ENCODE data around the gene ENC1. TPM values are rescaled to one million over a fixed set of nuclear protein-coding genes. Genes with fewer than 3 reads are reported as not detected.
A peak's percentile ranks its signal among the peaks of the same experiment; 100 is the strongest.

The ENC1 gene
- total and polyA plus RNA-seq, 2 donors from 2014 or later = 5.3 to 7.5 TPM

- H3K27me3 ChIP-seq (ENCODE audit: control insufficient read depth, insufficient read depth, low read length) = no peaks in the 10 kb centered on the region
- H3K4me1 ChIP-seq (ENCODE audit: control insufficient read depth in 2 of 3, insufficient read depth in 2 of 3, low read depth in 1 of 3, low read length in 3 of 3) = peaks cover 0 to 6% (median 0%) of the 10 kb centered on the region in 3 donors
- H3K27ac ChIP-seq (ENCODE audit: low read depth in 2 of 2, low read length in 2 of 2) = peak overlapping the region; percentile 81 to 84
- no peaks in the 10 kb centered on the region for H3K9me3 ChIP-seq (ENCODE audit: control insufficient read depth in 2 of 3, insufficient read depth in 1 of 3, low read length in 3 of 3)
- H3K36me3 ChIP-seq (ENCODE audit: control insufficient read depth in 2 of 3, insufficient read depth in 3 of 3, low read length in 3 of 3) = peaks cover 0 to 10% (median 0%) of the 10 kb centered on the region in 3 donors
- no peak for FAIRE-seq
- intact Hi-C loops (cut with DNase I) = loop anchor here (10.0 kb wide), 2 partner anchors 55 to 605 kb away; no protein-coding TSS in a partner anchor
- H3K4me3 ChIP-seq (ENCODE audit: low read length in 3 of 3) = peak overlapping the region; percentile 74 to 80 (median 77)
- peak overlapping the region; percentile 30 to 71 (median 69) for H3K9ac ChIP-seq (ENCODE audit: low read length in 3 of 3)
- TF ChIP-seq, protein P1, sequence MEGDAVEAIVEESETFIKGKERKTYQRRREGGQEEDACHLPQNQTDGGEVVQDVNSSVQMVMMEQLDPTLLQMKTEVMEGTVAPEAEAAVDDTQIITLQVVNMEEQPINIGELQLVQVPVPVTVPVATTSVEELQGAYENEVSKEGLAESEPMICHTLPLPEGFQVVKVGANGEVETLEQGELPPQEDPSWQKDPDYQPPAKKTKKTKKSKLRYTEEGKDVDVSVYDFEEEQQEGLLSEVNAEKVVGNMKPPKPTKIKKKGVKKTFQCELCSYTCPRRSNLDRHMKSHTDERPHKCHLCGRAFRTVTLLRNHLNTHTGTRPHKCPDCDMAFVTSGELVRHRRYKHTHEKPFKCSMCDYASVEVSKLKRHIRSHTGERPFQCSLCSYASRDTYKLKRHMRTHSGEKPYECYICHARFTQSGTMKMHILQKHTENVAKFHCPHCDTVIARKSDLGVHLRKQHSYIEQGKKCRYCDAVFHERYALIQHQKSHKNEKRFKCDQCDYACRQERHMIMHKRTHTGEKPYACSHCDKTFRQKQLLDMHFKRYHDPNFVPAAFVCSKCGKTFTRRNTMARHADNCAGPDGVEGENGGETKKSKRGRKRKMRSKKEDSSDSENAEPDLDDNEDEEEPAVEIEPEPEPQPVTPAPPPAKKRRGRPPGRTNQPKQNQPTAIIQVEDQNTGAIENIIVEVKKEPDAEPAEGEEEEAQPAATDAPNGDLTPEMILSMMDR (IDR thresholded peaks at IDR 0.05; ENCODE audit: borderline replicate concordance, extremely low read depth, insufficient read depth) = no peak
- DNase-seq = peak in 4 of 5 donors; percentile 46 to 83 (median 68)
These were observed 600 bp downstream of the ENC1 start for GRCh38 chr5:74639807-74640449.

DNA sequence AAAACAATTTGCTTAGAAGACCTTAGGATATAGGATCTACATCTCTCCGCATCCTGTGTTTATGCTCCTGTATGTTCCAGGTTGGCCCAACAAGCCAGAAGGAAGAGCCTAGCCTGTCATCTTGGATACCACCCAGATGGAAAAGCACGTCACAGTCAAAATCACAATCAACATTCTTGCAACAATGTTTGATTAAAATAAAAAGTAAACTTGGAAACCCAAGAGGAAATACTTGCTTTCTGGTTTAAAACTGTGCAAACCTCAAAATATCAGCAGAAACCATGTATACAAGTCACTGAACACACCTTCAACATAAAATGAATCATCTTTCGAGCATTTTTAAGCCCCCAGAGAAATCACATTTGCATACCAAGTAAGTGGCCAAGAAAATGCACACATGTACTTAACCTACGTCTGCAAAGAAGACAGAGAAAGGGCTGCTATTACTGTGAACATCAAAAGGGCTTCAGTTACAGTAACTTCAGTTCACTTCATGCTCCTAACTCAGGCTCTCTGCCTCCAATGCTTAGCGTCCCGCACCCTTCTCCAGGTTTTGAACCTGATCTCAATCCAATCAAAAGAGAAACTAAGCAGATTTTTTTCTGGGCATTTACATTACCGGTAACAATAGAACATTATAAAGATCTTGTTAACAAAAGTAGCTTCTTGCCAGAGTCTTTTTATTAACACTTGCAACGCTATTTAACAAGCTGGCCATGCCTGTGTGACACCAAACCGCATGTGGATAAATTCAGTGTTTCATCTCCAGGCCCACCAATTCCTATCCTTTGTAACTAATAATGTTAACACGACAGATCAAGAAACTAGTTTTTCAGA is 1.3 kb downstream of the ENC1 start:
- DNase-seq = peak in 2 of 5 donors; percentile 54 to 65
- Histone ChIP-seq H3K27ac (ENCODE audit: low read depth in 2 of 2, low read length in 2 of 2) (no peak overlapping the region), H3K9me3 (ENCODE audit: control insufficient read depth in 2 of 3, insufficient read depth in 1 of 3, low read length in 3 of 3) (no peaks in the 10 kb centered on the region), H3K4me3 (ENCODE audit: low read length in 3 of 3) (peak overlapping the region; percentile 74 to 80 (median 77)), H3K36me3 (ENCODE audit: control insufficient read depth in 2 of 3, insufficient read depth in 3 of 3, low read length in 3 of 3) (peaks cover 4 to 14% (median 4%) of the 10 kb centered on the region in 3 donors), H3K27me3 (ENCODE audit: control insufficient read depth, insufficient read depth, low read length) (no peaks in the 10 kb centered on the region), H3K9ac (ENCODE audit: low read length in 3 of 3) (peak overlapping the region; percentile 27 to 71 (median 69)), H3K4me1 (ENCODE audit: control insufficient read depth in 2 of 3, insufficient read depth in 2 of 3, low read depth in 1 of 3, low read length in 3 of 3) (peaks cover 0 to 6% (median 0%) of the 10 kb centered on the region in 3 donors)
- intact Hi-C loops (cut with DNase I) = loop anchor here (10.0 kb wide), 1 partner anchor 54 kb away; no protein-coding TSS in a partner anchor
- TF ChIP-seq, protein P1 (IDR thresholded peaks at IDR 0.05; ENCODE audit: borderline replicate concordance, extremely low read depth, insufficient read depth) = no peak
- FAIRE-seq = no peak

DNA sequence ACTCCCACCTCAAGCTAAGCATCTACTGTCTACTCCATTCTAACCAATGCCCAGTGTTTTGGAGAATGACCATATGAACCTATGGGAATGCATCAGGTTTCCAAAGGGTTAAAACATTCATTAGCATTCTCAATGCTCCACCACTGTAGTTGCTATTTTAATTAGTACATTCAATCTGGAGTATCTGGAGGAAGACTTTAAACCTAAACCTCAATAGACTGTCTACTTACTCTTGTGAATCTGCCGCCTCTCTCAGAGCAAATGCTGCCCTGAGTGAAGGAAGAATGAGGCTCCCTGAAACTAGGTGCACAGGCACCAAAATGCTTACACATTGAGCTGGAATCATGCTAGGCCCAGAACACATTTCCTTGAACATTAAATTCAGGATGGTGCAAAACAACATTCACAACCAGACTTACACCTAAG is 2.0 kb downstream of the ENC1 start:
- TF ChIP-seq, protein P1 (IDR thresholded peaks at IDR 0.05; ENCODE audit: borderline replicate concordance, extremely low read depth, insufficient read depth) = no peak
- Histone ChIP-seq H3K9ac (ENCODE audit: low read length in 3 of 3) (peak overlapping the region in 1 of 3 donors; percentile 69), H3K4me1 (ENCODE audit: control insufficient read depth in 2 of 3, insufficient read depth in 2 of 3, low read depth in 1 of 3, low read length in 3 of 3) (peaks cover 0 to 6% (median 0%) of the 10 kb centered on the region in 3 donors), H3K9me3 (ENCODE audit: control insufficient read depth in 2 of 3, insufficient read depth in 1 of 3, low read length in 3 of 3) (no peaks in the 10 kb centered on the region), H3K27me3 (ENCODE audit: control insufficient read depth, insufficient read depth, low read length) (no peaks in the 10 kb centered on the region), H3K4me3 (ENCODE audit: low read length in 3 of 3) (peak overlapping the region; percentile 74 to 80 (median 77)), H3K36me3 (ENCODE audit: control insufficient read depth in 2 of 3, insufficient read depth in 3 of 3, low read length in 3 of 3) (peaks cover 4 to 14% (median 6%) of the 10 kb centered on the region in 3 donors), H3K27ac (ENCODE audit: low read depth in 2 of 2, low read length in 2 of 2) (no peak overlapping the region)
- intact Hi-C loops (cut with DNase I) = loop anchor here (10.0 kb wide), 1 partner anchor 54 kb away; no protein-coding TSS in a partner anchor
- DNase-seq (peak in 2 of 5 donors; percentile 40 to 56), FAIRE-seq (no peak)
